ENCODE results near the gene DNAJA1.

- TF ChIP-seq POLR2AphosphoS5 (IDR thresholded peaks at IDR 0.05; ENCODE audit: insufficient read depth in 1 of 2, low read depth in 1 of 2) (peak; percentile 94 to 97), CTCF (IDR thresholded peaks at IDR 0.05) (no peak)
Observed at GRCh38 chr9:33076046-33077004, 51.3 kb downstream of the DNAJA1 start, which contains the start of gene SMU1.
